ENCODE measurements around the gene YBX3.

DNA sequence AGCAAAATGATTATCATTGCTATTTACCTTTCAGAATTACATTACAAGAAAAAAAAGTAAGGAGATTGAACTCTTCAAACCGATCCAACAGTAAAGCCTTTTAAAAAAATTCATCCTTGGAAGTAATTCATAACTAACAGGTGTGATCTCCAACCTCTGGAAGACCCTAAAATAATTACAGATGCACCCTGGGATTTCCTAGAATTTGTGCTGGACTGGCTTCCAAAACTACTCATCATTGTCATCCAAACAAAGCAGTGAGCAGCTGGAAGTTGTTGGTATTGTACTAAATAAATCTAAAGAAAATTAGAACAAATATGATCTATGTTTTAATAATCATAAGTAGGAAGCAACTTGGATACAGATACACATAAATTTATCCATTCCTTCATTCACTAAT lies 1.9 kb upstream of the YBX3 start:
- TF ChIP-seq CTCF (conservative IDR thresholded peaks at IDR 0.05; ENCODE audit: low read depth, low read length) (no peak), CEBPB (IDR thresholded peaks at IDR 0.05; ENCODE audit: low read depth, low read length) (no peak)

Data from IMR-90 (cell line).